ENCODE results near the gene LIN7B.

LIN7B gene

DNA sequence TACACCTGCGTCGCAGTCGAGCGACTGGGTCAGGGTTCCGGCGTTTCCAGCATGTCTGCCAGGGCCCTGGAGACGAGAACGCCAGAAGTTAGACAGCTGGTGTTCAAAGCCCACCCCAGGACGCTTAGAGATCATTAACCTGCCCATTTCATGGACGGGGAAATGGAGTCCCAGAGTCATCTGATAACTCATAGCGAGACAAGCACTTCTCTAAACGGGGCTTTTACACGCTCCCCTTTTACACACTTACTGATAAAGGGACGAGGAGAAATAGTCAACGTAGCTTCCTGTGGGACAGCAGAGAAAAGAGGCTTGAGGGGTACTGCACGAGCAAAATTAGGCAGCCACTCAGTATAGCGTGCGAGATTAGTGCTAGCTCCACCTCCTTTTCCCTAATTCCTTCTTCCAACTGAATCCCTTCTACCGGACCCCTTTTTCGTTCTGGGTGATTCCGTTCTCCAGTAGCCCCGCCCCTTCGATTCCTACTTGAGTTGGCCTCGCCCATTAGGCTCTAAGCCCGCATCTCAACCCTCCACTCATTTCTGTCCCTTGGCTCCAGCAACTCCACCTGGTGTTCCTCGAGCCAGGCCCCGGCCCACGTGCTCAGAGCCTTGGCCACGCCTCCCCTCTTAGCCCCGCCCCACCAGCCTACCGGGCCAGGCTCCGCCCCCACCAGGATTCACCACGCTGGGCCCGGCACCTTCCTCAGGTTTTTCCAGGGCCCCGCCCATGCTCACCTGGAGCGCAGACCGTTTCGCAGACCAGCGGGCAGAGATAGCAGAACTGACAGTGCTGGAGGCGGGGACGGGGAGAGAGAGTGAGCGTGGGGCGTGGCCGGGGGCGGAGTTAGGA, 37.3 kb downstream of the LIN7B start:
- TF ChIP-seq SPI1 (IDR thresholded peaks at IDR 0.05; ENCODE audit: low read depth, low read length) (no peak), POLR2A (IDR thresholded peaks at IDR 0.05; ENCODE audit: low read depth, low read length) (no peak), POLR2AphosphoS5 (IDR thresholded peaks at IDR 0.05; ENCODE audit: low read depth, low read length) (no peak), PAX5 (IDR thresholded peaks at IDR 0.05; ENCODE audit: insufficient read depth, low read length, severe bottlenecking) (no peak), POU2F2 (IDR thresholded peaks at IDR 0.05; ENCODE audit: low read depth, low read length) (no peak), TAF1 (IDR thresholded peaks at IDR 0.05; ENCODE audit: low read depth, low read length) (no peak)
- no peak for DNase-seq (ENCODE audit: insufficient read length, low spot score)
- no peak for FAIRE-seq

DNA sequence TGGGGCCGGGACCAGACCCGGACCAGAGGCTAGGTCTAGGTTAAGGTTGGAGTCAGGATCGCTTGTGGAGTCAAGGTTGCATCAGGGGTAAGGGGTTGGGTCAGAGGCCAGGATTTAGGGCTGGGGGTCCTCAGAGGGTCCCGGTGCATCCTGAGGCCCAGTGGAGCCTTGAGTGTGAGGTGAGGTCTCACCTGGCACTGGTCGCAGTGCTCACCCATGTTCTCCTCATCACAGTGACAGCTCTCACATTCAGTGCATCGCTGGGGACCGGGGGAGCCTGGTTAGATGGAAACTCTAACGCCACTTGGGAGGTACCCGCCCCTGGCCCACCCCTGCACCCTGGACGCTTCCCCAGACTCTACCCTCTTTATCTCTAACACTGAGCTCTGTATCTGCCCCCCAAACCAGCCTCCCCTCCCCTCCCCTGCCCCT, 38.0 kb downstream of the LIN7B start:
- FAIRE-seq (no peak), DNase-seq (ENCODE audit: insufficient read length, low spot score) (no peak)
- TF ChIP-seq SPI1 (IDR thresholded peaks at IDR 0.05; ENCODE audit: low read depth, low read length) (no peak), POLR2A (IDR thresholded peaks at IDR 0.05; ENCODE audit: low read depth, low read length) (no peak), POLR2AphosphoS5 (IDR thresholded peaks at IDR 0.05; ENCODE audit: low read depth, low read length) (no peak), POU2F2 (IDR thresholded peaks at IDR 0.05; ENCODE audit: low read depth, low read length) (no peak), PAX5 (IDR thresholded peaks at IDR 0.05; ENCODE audit: insufficient read depth, low read length, severe bottlenecking) (no peak), TAF1 (IDR thresholded peaks at IDR 0.05; ENCODE audit: low read depth, low read length) (no peak)

DNA sequence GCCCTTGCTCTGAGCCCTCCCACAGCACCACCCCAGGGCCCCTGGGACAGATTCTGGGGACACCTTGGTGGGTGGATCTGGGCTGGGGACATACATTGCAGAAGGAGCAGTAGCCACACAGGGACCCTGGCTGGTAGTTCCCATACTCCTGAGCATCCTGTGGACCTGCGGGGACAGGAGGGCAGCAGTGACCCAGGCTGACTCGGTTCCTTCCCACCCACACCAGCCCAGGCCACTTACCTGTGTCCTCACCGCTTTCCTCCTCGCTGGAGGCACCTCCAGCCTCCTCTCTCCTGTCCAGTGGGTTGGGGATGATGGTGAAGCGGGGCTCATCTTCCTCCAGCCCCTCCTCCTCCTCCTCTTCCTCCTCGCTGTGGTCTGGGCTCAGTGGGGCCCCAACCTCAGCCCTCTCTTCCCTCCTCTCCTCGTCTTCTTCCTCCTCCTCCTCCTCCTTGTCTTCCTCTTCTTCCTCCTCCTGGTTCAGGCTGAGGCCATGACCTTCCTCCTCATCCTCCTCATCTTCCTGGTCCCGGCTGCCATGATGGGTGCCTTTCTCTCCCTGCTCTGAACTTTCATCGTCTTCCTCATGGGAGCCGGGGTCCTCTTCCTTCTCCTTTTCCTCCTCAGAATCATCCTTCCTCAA, 39.1 kb downstream of the LIN7B start:
- TF ChIP-seq POLR2A (IDR thresholded peaks at IDR 0.05; ENCODE audit: low read depth, low read length) (no peak), POLR2AphosphoS5 (IDR thresholded peaks at IDR 0.05; ENCODE audit: low read depth, low read length) (no peak)
- FAIRE-seq (no peak), DNase-seq (ENCODE audit: insufficient read length, low spot score) (no peak)

DNA sequence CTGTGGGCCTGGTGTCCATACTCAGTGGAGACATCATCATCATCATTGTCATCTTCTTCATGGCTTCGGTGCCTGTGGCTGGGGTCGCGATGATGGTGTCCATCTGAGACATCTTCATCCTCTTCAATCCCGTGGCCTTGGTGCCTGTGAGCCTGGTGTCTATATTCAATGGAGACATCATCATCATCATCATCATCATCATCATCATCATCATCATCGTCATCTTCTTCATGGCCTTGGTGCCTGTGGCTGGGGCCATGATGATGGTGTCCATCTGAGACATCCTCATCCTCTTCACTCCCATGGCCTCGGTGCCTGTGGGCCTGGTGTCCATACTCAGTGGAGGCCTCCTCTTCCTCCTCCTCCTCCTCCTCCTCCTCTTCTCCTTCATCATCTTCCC, 40.1 kb downstream of the LIN7B start:
- TF ChIP-seq POLR2AphosphoS5 (IDR thresholded peaks at IDR 0.05; ENCODE audit: low read depth, low read length): no peak
- no peak for TF ChIP-seq SPI1 (IDR thresholded peaks at IDR 0.05; ENCODE audit: low read depth, low read length)
- no peak for TF ChIP-seq POLR2A (IDR thresholded peaks at IDR 0.05; ENCODE audit: low read depth, low read length)
- TF ChIP-seq TAF1 (IDR thresholded peaks at IDR 0.05; ENCODE audit: low read depth, low read length): no peak
- no peak for TF ChIP-seq POU2F2 (IDR thresholded peaks at IDR 0.05; ENCODE audit: low read depth, low read length)
- FAIRE-seq (no peak), DNase-seq (ENCODE audit: insufficient read length, low spot score) (no peak)

DNA sequence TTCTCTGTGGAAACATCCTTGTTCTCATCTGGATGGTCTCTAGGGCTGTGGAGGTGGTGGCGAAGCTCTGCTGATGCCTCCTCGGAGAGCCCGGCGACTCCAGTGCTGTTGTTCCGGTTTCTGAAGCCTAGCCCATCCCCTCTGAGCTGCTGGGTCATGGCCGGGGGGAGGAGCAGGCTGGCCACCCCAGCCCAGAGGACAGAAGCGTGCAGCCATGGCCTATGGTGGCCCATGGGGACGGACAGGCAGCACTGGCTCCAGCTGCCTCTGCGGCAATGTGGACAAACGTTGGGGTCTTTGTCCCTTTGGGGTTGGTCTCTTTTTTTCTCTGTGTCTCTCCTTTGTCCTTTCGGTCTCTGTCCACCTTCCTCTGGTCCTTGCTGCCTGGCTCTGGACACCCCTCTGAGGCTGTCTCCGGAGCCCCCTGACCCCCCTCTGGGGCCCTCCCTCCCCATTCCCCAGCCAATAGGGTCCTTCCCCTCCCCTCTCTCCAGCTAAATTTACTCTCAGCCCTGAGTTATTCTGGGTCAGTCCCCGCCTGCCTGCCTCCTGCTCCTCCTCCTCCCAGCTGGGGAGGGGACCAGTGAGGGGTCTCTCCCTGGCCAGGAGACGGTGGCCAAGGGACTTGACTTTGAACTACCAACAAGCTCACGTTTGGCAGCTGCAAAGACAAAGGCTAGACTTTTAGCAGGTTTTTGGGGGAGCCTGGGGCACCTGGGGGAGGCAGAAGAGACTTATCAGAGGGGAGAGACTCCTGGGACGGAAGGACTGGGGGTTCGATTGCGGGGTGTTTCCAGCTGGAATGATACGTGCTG, 41.0 kb downstream of the LIN7B start, which contains the start of gene HRC:
Gene HRC (minus strand): TSS at position 392 of the 815 bp plus-strand sequence. CDS start 159 bp downstream, at position 233.
- FAIRE-seq: no peak
- TF ChIP-seq PAX5 (IDR thresholded peaks at IDR 0.05; ENCODE audit: insufficient read depth, low read length, severe bottlenecking): no peak
- TF ChIP-seq POLR2A (IDR thresholded peaks at IDR 0.05; ENCODE audit: low read depth, low read length): no peak
- TF ChIP-seq POLR2AphosphoS5 (IDR thresholded peaks at IDR 0.05; ENCODE audit: low read depth, low read length): no peak
- no peak for TF ChIP-seq SPI1 (IDR thresholded peaks at IDR 0.05; ENCODE audit: low read depth, low read length)
- no peak for TF ChIP-seq TAF1 (IDR thresholded peaks at IDR 0.05; ENCODE audit: low read depth, low read length)
- no peak for TF ChIP-seq POU2F2 (IDR thresholded peaks at IDR 0.05; ENCODE audit: low read depth, low read length)
- no peak for DNase-seq (ENCODE audit: insufficient read length, low spot score)

DNA sequence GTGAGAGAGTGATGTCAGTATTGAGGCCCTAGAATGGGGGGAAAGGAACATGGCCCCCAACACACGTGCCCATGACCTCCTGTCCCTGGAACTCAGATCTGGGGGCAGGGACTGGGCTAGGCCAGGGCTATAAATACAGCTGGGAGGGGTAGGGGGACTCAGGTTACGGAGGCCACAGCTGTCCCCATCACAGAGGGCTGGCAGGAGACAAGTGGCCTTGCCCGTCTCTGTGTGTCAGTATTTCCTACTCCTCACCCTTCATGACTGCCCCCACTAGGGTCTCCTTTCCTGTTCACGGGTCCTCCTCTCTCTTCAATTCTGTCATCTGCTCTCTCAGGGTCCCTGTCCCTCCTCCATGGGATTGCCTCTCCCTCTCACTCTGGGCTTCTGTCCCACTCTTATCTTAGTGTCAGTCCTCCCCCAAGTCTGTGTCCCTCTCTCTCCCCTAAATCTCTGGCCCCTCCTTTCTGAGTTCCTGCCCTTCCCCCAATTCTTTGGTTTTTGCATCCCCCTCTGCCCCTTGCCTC, 41.7 kb downstream of the LIN7B start:
- TF ChIP-seq TAF1 (IDR thresholded peaks at IDR 0.05; ENCODE audit: low read depth, low read length) (no peak), POLR2AphosphoS5 (IDR thresholded peaks at IDR 0.05; ENCODE audit: low read depth, low read length) (no peak), SPI1 (IDR thresholded peaks at IDR 0.05; ENCODE audit: low read depth, low read length) (no peak), POU2F2 (IDR thresholded peaks at IDR 0.05; ENCODE audit: low read depth, low read length) (no peak), PAX5 (IDR thresholded peaks at IDR 0.05; ENCODE audit: insufficient read depth, low read length, severe bottlenecking) (no peak), POLR2A (IDR thresholded peaks at IDR 0.05; ENCODE audit: low read depth, low read length) (no peak)
- no peak for FAIRE-seq
- no peak for DNase-seq (ENCODE audit: insufficient read length, low spot score)

DNA sequence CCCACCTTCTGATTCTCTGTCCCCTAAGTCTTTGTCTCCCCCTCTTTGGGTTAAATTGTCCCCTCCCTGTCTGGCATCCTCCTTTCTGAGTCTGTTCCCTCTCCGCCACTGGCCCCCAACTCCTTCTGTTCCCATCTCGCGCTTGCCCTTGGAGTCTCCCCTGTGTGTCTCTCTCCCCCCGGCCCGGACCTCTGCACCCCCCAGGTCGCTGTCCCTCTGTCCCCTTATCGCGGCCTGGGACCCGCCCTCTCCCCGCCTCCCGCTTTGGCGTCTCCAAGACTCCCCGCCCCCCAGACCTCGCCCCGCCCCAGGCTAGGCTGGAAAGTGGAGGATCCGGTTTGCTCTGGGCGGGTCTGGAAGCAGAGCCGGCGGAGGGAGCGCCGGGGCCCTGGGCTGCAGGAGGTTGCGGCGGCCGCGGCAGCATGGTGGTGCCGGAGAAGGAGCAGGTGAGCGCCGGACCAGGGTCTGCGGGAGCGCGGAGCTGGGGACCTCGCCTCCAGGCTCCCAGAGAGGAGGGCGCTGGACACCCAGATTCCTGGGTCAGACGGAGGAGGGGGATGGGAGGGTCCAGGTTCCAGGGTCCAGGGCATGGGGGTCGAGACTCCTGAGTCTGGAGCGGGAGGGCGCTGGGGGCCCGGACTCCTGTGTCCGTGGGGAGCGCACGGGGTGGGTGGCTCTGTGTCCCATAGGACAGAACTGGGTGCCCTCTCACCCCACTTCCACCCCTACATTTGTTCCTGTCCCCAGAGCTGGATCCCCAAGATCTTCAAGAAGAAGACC, 43.5 kb downstream of the LIN7B start, which contains the start of gene TRPM4:
Gene TRPM4 (plus strand): TSS at position 348 of the 780 bp plus-strand sequence. CDS start 75 bp downstream, at position 423.
- FAIRE-seq (no peak), DNase-seq (ENCODE audit: insufficient read length, low spot score) (no peak)
- TF ChIP-seq POU2F2 (IDR thresholded peaks at IDR 0.05; ENCODE audit: low read depth, low read length): no peak
- TF ChIP-seq POLR2AphosphoS5 (IDR thresholded peaks at IDR 0.05; ENCODE audit: low read depth, low read length): no peak
- TF ChIP-seq PAX5 (IDR thresholded peaks at IDR 0.05; ENCODE audit: insufficient read depth, low read length, severe bottlenecking): no peak
- no peak for TF ChIP-seq TAF1 (IDR thresholded peaks at IDR 0.05; ENCODE audit: low read depth, low read length)
- TF ChIP-seq SPI1 (IDR thresholded peaks at IDR 0.05; ENCODE audit: low read depth, low read length): no peak
- TF ChIP-seq POLR2A (IDR thresholded peaks at IDR 0.05; ENCODE audit: low read depth, low read length): no peak

DNA sequence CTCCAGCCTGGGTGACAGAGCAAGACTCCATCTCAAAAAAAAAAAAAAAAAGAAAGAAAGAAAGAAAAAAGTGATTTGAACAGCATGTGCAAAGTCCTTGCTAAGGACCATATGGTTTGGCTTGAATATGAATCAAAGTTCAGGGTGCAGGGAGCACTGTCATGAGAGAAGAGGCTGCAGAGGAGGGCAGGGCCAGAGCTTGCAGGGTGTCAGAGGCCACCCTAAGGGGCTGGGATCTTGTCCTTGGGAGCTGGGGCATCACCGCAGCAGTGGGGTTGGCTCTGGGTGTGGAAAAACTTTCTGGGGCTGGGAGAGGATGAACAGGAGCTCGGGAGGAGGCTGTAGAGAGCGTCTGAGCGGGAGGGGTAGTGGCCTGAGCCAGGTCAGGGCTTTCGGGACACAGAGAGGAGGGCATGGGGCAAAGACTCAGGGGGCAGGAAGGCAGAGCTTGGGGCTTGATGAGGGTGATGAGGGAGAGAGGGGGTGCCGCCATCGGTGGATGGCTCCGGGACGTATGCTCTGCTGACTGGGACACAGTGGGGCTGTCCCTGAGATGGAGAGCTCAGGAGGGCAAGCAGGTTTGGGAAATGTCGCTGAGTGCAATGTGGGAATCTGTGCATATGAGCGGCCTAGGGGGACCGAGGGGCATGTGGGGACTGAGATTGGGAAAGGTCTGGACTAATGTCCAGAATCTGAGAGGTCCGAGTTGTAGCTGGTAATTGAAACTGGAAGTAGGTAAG, 46.5 kb downstream of the LIN7B start:
- DNase-seq (ENCODE audit: insufficient read length, low spot score): no peak
- TF ChIP-seq PAX5 (IDR thresholded peaks at IDR 0.05; ENCODE audit: insufficient read depth, low read length, severe bottlenecking) (no peak), SPI1 (IDR thresholded peaks at IDR 0.05; ENCODE audit: low read depth, low read length) (no peak), POLR2AphosphoS5 (IDR thresholded peaks at IDR 0.05; ENCODE audit: low read depth, low read length) (no peak), POLR2A (IDR thresholded peaks at IDR 0.05; ENCODE audit: low read depth, low read length) (no peak), POU2F2 (IDR thresholded peaks at IDR 0.05; ENCODE audit: low read depth, low read length) (no peak), TAF1 (IDR thresholded peaks at IDR 0.05; ENCODE audit: low read depth, low read length) (no peak)
- FAIRE-seq: no peak

Data from GM12891 (cell line).